K562 (cell line): ENCODE results near the gene CACNA2D2. TPM values are rescaled to one million over a fixed set of nuclear protein-coding genes. Genes with fewer than 3 reads are reported as not detected.

ENCODE experiments used
- ARID1B ChIP-seq: fragments of 450-650 bp; IDR thresholded peaks from 2 replicates; pipeline ENCODE4 v1.6.1; 2016; ENCODE audit warnings: antibody characterized with exemption, mild to moderate bottlenecking, inconsistent platforms
- CBX5 ChIP-seq: IDR thresholded peaks from 2 replicates; pipeline ENCODE4 v1.6.1; 2014; ENCODE audit warnings: low read depth, borderline replicate concordance
- ESRRA ChIP-seq: fragments of 450-650 bp; IDR thresholded peaks from 2 replicates; pipeline ENCODE4 v1.6.1; 2014; ENCODE audit warnings: low read depth, mild to moderate bottlenecking, moderate library complexity, borderline replicate concordance
- KLF16 ChIP-seq: IDR thresholded peaks from 2 replicates; pipeline ENCODE4 v1.6.1; 2016; ENCODE audit warnings: antibody characterized with exemption
- MCM7 ChIP-seq, 2 experiments: fragments of 450-650 bp; IDR thresholded peaks; 2 replicates each; pipeline ENCODE4 v1.6.1; 2016 to 2018
- NCOA2 ChIP-seq, 2 experiments: fragments of 450-650 bp; IDR thresholded peaks; 2 replicates each; pipeline ENCODE4 v1.6.1; 2018; ENCODE audit warnings: mild to moderate bottlenecking in 2 of 2, moderate library complexity in 1 of 2; ENCODE audit not compliant: partially characterized antibody in 2 of 2
- RBM17 ChIP-seq: fragments of 200-400 bp; formaldehyde crosslinking; IDR thresholded peaks from 2 replicates; pipeline ENCODE4 v1.6.1; 2017; ENCODE audit warnings: low read depth, mild to moderate bottlenecking, low read length, borderline replicate concordance
- SMAD3 ChIP-seq: fragments of 450-650 bp; formaldehyde crosslinking; conservative IDR thresholded peaks from 2 replicates; pipeline ENCODE4 v1.4.0; 2020; ENCODE audit warnings: mild to moderate bottlenecking
- SMARCE1 ChIP-seq: fragments of 450-650 bp; IDR thresholded peaks from 2 replicates; pipeline ENCODE4 v1.7.1; 2016; ENCODE audit warnings: mild to moderate bottlenecking
- USF1 ChIP-seq: sonication (generic); formaldehyde crosslinking; IDR thresholded peaks from 2 replicates; pipeline ENCODE4 v1.9.0; 2022; ENCODE audit warnings: mild to moderate bottlenecking, missing genetic modification reagents
- ZBTB8A ChIP-seq: fragments of 450-650 bp; IDR thresholded peaks from 2 replicates; pipeline ENCODE4 v1.6.1; 2018; ENCODE audit warnings: mild to moderate bottlenecking, moderate library complexity; ENCODE audit not compliant: partially characterized antibody
- ZNF239 ChIP-seq: fragments of 250-450 bp; sonication (Bioruptor Pico); IDR thresholded peaks from 2 replicates; pipeline ENCODE4 v1.4.0; 2020; ENCODE audit warnings: mild to moderate bottlenecking
- ZNF277 ChIP-seq: fragments of 250-450 bp; sonication (Bioruptor Pico); IDR thresholded peaks from 2 replicates; pipeline ENCODE4 v1.8.0; 2022; ENCODE audit warnings: inconsistent platforms, mild to moderate bottlenecking, moderate library complexity, borderline replicate concordance
- ZNF316 ChIP-seq: fragments of 450-650 bp; IDR thresholded peaks from 2 replicates; pipeline ENCODE4 v1.6.1; 2016
- polyA plus RNA-seq, 8 experiments: library from polyadenylated mRNA; depleted of rRNA in 4 of 8; stranded (reverse) in 5 of 8; unstranded in 3 of 8; fragments of >200 nt; fragmentation: Nextera tagmentation in 2 of 8; fragmentation: Illumina TruSeq in 1 of 8; extraction: Ambion mirVana in 2 of 8; extraction: Trizol in 1 of 8; gene quantifications; 2 replicates each; pipeline versions ENCODE4 v1.2.1 to v1.2.3, GENCODE V29; 2011 to 2014; ENCODE audit warnings: inconsistent platforms in 1 of 8, missing spikeins in 1 of 8
- total RNA-seq, 7 experiments: library from RNA; depleted of rRNA in 6 of 7; stranded (reverse); fragments of >200 nt in 6 of 7; fragmentation: Illumina TruSeq in 2 of 7; extraction: Trizol in 2 of 7; gene quantifications; 2 replicates each; pipeline versions ENCODE4 v1.2.1 to v1.2.3, GENCODE V29; 2011 to 2021; ENCODE audit warnings: low replicate concordance in 1 of 7
- TF ChIP-seq, protein P1 (sequence below), 2 experiments: fragments of 450-650 bp; formaldehyde crosslinking in 1 of 2; IDR thresholded peaks; 2 replicates each; pipeline versions ENCODE4 v1.4.0 to v1.6.1; 2014 to 2020; ENCODE audit warnings: mild to moderate bottlenecking in 2 of 2, borderline replicate concordance in 1 of 2, low read depth in 1 of 2
- TF ChIP-seq, protein P2 (sequence below): sonication (generic); formaldehyde crosslinking; IDR thresholded peaks from 2 replicates; pipeline ENCODE4 v1.8.0; 2023; ENCODE audit warnings: mild to moderate bottlenecking, missing genetic modification reagents

The CACNA2D2 gene
- total and polyA plus RNA-seq, 9 of the 15 experiments (the other 6 are each of a cell fraction or from before 2014, with no cell fraction given) = 0.11 to 0.58 (median 0.36) TPM; not detected in 2

DNA sequence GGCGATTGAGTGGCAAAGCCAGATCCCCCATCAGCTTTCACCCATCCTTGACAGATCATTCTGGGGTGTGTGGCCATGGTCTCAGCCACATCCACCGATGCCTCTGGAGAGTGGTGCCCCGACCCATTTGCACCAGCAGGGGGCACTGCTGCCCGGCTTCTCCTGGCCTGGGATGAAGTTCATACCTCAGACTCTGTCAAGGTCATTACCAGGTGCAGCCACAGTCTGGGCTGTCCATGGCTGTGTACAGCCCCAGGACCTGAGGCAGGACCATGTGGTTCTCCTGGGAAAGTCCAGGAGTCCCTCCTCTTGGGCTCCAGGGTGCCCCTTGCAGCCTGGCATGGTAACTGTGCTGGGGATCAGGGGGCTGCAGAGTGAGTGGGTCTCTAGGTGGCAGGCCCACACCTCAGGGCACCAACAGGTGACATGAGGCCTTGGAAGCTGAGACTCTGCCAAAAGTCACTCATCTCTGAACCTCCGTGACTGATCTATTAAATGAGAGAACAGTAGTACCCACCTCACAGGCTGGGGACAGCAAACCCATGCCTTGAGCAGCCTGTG, 67.2 kb downstream of the CACNA2D2 start (continued):
- TF ChIP-seq NCOA2 (IDR thresholded peaks at IDR 0.05; ENCODE audit: partially characterized antibody in 2 of 2) = no peak
- TF ChIP-seq ZBTB8A = no peak
- TF ChIP-seq ZNF277 (CRISPR knock-in tag) = no peak
- TF ChIP-seq ZNF316 = no peak
- no peak for TF ChIP-seq ZNF239 (CRISPR knock-in tag)
- TF ChIP-seq, protein P1, sequence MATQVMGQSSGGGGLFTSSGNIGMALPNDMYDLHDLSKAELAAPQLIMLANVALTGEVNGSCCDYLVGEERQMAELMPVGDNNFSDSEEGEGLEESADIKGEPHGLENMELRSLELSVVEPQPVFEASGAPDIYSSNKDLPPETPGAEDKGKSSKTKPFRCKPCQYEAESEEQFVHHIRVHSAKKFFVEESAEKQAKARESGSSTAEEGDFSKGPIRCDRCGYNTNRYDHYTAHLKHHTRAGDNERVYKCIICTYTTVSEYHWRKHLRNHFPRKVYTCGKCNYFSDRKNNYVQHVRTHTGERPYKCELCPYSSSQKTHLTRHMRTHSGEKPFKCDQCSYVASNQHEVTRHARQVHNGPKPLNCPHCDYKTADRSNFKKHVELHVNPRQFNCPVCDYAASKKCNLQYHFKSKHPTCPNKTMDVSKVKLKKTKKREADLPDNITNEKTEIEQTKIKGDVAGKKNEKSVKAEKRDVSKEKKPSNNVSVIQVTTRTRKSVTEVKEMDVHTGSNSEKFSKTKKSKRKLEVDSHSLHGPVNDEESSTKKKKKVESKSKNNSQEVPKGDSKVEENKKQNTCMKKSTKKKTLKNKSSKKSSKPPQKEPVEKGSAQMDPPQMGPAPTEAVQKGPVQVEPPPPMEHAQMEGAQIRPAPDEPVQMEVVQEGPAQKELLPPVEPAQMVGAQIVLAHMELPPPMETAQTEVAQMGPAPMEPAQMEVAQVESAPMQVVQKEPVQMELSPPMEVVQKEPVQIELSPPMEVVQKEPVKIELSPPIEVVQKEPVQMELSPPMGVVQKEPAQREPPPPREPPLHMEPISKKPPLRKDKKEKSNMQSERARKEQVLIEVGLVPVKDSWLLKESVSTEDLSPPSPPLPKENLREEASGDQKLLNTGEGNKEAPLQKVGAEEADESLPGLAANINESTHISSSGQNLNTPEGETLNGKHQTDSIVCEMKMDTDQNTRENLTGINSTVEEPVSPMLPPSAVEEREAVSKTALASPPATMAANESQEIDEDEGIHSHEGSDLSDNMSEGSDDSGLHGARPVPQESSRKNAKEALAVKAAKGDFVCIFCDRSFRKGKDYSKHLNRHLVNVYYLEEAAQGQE (IDR thresholded peaks at IDR 0.05; ENCODE audit: borderline replicate concordance) = peak; percentile 65
- TF ChIP-seq, protein P1 (CRISPR knock-in tag; IDR thresholded peaks at IDR 0.05; ENCODE audit: low read depth) = no peak
- TF ChIP-seq, protein P2, sequence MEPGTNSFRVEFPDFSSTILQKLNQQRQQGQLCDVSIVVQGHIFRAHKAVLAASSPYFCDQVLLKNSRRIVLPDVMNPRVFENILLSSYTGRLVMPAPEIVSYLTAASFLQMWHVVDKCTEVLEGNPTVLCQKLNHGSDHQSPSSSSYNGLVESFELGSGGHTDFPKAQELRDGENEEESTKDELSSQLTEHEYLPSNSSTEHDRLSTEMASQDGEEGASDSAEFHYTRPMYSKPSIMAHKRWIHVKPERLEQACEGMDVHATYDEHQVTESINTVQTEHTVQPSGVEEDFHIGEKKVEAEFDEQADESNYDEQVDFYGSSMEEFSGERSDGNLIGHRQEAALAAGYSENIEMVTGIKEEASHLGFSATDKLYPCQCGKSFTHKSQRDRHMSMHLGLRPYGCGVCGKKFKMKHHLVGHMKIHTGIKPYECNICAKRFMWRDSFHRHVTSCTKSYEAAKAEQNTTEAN = no peak
- TF ChIP-seq RBM17 = no peak
- no peak for TF ChIP-seq SMAD3 (CRISPR knock-in tag)
- TF ChIP-seq USF1 (CRISPR knock-in tag) = no peak
- TF ChIP-seq SMARCE1 = no peak
- TF ChIP-seq MCM7 (IDR thresholded peaks at IDR 0.05) = no peak
- TF ChIP-seq ARID1B = no peak
- TF ChIP-seq CBX5 = no peak
- no peak for TF ChIP-seq KLF16
- peak; percentile 97 for TF ChIP-seq ESRRA
